HG02943 (cell line): Measurements from ENCODE around the gene ABCC8.

Experiments
- ATAC-seq: cut with Tn5 transposase; IDR thresholded peaks from one replicate; pipeline ENCODE4 v1.9.1; 2021; ENCODE audit warnings: mild to moderate bottlenecking, low read depth, moderate library complexity; ENCODE audit not compliant: unreplicated experiment

The ABCC8 gene

DNA sequence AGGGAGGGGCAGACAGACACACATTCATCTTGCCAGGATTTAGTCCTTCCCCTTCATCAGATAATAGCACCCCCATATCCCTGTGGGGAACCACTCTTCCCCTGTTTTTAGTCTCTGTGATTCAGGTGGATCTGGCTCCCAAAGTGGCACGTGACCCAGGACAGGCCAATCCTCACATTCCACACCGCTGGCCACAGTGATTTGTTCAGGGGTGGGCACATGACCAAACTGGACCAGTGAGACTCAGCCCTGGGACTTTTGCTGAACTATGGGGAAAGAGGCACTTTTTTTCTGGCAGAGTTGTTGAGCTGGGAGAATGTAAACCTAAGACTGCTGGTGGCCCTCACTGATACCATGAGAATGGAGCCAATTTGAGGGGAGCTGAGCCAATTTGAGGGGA is 69.1 kb downstream of the ABCC8 start:
- no peak for ATAC-seq

GRCh38 chr11:17406818-17407149 is 69.9 kb downstream of the ABCC8 start:
- ATAC-seq: no peak

DNA sequence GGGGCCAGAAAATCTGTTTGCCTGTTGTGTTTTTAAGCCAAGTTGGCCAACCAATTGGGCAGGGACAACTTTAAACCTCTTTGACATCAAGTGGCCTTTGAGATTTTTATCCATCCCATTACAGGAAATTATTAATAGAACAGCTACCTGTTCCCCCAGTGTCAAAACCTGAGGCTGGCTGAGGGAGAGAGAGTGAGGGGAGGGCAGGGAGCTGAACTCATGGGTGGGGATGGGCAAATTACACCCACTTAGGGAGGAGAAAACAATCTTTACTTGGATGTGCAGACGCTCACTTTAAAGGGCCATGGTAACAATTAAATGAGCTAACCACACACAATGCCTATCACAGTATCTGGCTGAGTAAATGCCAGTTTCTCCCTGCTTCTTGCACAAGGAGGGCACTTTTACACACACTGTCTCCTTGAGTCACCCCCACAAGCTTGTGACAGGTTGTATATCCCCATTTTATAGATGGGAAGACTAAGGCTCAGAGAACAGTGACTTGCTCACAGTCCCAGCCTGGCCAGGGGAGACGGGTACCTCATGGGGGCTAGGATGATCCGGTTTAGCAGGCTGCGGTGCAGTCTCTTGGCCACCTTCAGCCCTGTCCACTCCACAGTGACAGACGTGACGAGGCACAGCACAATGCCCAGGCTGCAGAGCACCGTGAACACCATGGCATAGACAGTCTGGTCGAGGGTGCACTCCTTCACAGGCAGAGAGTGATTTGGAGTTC is 70.4 kb downstream of the ABCC8 start:
- ATAC-seq: no peak

DNA sequence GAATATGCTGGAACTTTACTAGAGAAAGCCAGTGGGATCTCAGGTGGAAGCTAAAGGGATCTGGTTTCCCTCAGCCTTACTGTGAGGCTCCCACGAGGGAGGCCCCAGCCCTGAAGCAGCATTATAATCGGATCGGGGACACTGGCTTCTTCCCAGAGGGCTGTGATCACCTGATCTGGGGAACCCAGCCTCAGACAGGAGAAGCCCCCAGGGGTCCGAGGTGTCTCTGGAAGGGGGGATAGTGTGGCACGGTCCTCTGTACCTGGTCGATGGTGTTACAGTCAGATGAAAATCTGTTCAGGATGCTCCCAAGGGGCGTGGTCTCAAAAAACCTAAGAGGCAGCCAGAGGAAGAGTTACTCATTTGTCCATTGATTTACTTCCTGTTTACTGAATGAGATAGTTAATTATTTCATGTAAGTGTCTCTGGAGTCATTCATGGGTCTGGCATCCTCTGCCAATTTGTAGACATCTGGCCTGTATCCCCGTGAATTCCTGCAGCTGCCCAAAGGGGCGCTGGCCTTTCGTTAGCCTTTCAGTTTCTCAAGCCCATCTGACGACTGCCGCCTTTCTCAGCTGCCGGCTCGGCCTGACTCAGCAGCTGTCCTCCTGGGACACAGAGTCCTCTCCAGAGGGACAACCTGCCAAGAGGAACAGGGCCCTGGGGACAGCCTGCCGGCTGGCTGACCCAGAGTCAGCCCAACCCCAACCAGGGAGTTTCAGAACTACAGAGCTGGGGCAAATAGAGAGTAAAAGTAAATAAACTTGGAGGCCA is 71.2 kb downstream of the ABCC8 start:
- ATAC-seq: no peak

DNA sequence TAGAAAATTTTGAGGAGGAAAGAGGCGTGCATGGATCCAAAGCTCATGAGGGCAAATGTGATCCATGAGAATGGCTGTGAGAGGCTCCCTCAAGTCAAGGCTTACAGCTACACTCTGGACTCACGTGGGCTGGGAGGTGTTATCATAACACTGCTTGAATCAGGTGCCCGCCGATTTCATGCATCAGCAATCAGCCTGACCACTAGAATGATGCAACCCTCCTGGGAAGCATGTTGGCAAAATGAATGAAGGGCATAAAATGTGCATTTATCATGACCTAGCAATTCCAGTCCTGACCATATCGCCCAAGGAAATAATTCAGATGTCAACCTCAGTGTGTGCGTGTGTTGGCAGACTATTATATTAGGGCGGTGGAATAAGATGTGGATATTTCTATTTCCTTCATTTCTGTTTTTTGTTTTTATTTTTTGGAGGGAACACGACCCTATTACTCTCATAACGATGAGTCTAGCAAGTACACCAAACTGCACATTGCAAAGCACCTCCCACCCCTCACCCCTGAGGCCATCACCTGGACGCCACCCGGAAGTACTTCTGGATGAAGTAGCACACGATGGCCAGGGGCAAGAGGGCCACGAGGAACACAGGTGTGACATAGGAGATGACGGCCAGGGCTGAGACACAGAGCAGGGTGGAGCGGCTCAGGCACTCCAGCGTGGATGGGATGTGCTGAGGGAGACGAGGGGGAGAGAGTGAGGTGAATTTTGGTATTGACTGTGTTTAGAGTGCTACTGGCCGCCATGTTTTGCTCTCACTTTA is 72.5 kb downstream of the ABCC8 start:
- ATAC-seq: no peak

DNA sequence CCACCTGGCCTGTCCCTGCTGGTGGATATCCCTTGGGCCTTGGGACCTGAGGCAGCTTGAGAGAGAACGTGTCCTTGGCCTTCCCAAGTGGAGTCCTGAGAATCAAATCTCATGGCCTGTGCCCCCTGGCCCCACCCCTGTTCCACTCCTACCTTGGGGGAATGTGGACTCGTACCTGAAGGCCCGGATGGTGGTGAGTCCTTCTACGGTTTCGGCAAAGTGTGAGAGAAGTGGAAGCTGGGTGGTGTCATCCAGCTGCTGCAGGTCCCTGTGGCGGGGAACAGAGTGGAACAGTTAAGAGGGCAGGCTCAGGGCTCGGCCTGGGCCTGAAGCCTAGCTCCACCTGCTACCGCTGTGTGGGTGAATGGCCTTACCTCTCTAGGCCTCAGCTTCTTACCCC is 74.2 kb downstream of the ABCC8 start:
- no peak for ATAC-seq

DNA sequence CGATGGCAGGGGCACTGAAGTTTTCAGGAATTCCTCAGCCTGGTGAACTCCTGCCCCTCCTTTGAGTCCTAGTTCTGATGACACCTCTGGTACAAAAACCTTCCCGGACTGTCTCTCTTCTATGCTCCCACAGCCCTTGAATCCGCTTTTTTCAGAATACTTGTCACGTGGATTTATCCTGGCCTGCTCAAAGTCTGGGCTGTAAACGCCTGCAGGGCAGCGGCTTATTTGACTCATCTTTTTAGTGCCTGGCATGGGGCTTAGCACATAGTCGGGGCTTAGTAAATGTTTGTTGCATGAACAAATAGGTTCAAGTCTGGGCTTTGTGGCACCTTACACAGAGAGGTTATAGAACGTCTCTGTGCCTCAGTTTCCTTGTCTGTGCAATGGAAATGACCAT is 74.8 kb downstream of the ABCC8 start:
- no peak for ATAC-seq

DNA sequence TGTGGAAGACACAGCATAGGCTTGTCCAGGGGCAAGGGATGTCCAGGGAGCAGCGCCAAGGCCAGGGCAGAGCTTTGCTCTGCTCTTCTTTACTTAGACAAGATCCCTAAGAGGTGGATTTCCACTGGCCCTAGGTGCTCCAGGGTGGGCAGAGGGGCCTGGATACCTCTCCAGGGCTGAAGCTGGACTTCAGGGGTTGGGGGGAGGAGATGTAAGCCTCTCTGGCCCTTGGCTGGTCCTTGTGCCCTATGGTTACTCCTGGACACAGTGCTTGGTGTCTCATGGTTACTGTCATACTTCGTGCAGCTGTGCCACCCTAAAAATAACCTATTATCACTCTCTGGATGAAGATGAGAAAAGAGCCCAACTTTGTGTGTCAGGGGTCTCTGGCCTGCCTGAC is 75.3 kb downstream of the ABCC8 start:
- no peak for ATAC-seq

DNA sequence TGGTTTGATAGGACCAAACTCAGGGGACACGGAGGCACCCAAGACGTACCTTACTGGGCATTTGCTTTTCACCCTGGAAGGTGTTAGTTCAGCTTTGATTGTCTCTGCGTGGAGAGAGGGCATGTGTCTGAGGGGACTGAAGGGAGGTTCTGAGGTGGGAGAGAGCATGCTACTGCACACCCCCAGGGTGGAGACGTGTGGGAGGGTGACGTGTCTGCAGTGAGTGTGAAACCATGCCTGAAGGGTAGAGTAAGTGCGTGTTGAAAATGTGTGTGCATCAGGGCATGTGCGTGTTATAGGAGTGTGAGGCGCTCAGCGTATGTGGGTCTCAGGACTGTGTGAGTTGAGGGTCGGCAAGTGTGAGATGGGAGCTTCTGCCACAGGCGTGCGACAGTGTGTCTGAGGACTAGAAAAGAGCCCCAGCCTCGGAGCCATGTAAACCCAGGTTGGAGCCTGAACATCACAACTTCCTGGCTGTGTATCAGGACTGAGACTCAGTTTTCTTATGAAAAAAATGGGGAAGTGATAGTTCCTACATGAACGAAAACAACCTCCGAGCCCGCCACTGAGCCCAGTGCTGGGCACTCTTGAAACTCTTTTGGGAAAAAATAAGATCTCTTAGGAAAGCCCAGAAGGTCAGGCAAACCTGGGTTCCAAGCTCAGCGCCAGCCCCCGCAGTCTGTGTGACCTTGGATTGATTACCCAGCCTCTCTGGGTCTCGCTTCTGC is 76.4 kb downstream of the ABCC8 start:
- ATAC-seq: no peak

DNA sequence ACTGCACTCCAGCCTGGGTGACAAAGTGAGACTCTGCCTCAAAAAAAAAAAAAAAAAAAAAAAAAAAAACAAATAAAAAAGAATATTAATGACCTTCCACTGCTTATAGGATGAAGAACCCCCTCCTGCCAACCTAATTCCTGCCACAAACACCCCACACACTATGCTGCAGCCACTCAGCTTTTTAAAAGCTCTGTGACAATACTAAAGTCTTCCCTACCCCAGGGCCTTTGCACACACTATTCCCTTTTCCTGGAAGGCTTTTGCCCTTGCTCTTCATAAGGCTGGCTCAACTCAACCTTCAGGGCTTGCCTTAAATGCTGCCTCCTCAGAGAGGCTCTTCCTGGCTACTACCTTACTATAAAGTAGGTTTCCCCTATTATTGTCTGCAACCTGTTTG is 77.4 kb downstream of the ABCC8 start:
- no peak for ATAC-seq

DNA sequence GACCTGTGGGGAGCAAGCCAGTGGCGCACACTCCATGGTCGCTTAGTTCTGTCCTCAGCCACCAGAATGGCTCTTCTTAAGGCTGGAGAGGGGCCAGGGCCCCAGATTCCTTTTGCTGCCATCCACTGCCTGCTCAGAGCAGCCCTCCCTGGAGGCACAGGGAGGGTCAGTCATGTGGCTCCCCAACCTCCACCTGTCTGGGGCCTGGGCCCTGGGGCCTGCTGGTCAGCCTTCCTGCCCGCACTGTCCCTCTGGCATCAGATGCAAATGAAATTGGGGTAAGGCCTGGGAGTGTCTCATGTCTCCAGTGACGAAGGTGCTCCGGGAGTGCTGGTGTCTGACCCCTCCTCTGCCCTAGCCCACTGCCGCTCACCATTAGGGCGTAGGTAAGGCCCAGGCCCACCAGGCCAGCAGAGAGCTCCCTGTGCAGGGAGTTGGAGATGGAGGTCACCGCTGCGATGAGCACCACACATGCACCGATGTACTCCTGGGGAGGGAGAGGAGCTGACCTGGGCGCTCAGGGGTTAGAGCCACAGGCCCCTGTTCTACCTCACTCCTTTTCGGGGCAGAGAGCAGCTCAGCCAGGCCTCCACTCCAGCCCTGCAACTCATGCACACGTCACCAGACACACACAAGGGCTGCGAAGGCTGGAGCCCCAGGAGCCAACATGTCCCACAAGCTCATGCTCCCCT is 79.2 kb downstream of the ABCC8 start:
- no peak for ATAC-seq

DNA sequence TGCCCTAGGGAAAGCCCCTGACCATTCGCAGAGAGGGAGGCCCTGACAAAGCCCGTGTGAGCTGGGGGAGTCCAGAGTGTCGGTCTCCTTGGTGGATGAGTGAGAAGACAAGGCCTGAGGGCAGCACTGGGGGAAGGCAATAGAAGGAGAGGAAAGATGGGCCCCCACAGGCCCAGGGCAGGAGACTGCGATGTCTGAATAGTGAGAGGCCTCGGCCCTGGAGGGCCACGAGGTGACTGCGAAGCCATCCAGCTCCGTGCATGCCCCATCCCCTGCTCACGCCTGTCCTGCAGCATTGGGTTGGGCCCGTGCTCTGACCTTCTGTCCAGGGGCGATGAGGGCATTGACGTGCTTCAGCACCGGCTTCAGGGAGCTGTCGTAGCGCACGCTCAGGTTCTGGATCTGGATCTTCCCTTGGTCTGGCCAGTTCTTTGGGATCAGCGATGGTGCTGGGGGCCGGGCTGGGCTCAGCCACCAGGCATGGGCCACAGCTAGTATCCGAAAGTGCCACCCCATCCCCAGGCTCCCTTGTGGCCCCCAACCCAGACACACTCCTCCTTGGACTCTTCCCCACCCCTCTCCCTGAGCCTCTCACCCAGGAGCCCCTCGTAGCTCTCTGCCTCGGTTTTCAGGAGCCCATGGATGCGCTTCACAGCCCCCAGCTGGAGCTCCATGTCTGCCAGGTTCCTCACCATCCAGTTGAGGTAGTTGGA is 79.9 kb downstream of the ABCC8 start:
- no peak for ATAC-seq

DNA sequence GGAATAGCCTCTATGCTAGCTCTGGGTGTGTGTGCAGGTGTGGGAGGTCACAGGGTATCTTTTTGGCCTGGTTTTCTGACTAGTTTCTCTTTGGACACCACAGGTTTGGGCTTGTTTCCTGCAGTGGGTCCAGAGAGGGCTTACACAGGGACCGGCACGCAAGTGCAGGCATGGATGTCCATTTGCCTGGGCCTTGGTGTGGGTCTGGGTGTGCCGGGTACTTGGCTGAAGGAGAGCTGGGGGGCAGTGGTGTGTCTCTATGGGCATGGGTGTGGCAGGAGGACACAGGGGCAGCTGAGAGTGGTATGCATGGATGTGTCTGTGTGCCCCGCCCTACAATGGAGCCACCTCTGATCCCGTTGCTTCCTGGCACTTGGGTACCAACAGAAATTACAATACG is 80.7 kb downstream of the ABCC8 start:
- ATAC-seq: no peak

DNA sequence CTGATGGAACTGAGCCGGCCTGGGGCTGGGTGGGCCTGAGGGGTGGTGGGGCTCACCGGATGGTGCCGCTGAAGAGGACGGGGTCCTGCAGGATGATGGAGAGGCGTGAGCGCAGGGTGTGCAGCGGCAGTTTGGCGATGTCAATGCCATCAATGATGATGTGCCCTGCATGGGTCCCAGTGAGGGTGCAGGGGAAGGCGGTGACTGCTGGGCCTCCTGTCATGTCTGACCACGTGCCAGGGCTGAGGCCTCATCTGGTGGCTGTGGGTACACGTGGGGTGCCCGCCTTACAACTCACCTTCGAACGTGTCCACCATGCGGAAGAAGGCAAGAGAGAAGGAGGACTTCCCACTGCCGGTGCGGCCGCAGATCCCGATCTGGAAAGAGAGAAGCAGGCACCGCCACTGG is 81.1 kb downstream of the ABCC8 start:
- no peak for ATAC-seq

DNA sequence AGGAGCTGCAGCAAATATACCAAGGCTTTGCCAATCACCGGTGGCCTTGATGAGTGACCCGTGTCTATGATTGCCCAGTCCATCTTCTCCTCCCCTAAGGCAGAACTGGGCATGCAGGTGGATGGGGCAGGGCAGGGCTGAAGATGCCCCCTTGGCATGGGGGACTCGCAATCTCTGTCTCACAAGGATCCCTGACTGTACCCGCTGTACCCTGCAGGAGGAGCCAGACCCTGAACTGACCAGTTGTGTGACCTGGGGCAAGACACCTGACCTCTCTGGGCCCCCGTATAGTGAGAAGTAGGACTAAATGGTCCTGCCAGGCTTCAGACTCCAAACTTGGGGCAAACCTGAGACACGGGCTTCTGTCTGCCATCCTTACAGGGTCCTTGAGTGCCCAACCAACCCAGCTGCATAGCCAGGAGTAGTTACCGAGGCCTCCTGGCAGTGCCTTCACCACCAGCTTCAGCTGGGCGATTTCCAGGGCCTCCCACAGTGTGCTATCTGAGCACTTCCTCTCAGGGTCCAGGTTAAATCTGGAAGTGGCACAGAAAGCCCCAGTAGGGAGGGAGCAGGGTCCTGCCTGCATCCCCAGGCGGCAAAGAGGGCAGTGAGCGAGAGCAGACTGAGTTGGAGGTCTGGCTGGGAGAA is 81.8 kb downstream of the ABCC8 start:
- ATAC-seq: no peak

- ATAC-seq: no peak
These were observed 83.2 kb downstream of the ABCC8 start for GRCh38 chr11:17393472-17393871.

GRCh38 chr11:17392872-17393271 is 83.8 kb downstream of the ABCC8 start:
- ATAC-seq: no peak

DNA sequence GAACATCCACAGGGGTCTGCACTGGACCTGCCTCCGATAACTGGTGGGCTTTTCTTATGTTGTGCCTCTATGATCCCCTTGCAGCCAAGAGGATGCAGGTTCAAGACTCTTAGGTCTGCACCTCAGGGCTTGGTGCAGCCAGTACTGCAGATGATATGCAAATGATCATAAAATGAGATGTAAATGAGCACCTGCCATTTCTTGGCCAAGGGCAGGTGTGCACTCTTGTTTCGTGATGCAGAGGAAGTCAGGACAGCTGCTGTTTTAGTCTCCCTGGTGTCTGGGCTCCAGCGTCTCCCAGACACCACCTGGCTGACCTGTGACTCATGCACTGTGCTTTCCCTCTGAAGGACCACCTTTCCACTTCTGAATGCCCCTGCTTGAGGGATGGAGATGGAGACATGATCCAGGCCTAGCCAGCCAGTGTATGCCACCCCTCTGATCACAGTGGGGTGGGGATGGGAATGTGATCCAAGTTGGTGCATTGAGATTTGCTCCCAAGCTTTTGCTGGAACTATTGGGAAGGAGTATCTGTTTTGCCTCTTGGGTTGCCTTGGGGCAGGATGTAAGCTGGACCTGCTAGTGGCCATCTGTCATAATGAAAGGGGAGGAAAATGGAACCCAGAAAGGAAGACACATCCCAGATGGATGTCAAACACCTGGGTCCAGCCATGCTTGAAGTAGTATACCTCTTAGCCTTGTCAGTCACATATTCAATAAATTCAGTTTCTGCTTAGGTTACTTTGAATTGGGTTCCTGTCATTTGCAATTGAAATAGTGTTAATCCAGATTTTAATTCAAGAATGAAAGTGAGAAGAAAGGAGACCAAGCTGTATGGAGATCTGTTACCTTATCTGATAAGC is 84.9 kb downstream of the ABCC8 start:
- ATAC-seq: no peak
